Measurements from ENCODE around the gene SIPA1L3.

The SIPA1L3 gene

DNA sequence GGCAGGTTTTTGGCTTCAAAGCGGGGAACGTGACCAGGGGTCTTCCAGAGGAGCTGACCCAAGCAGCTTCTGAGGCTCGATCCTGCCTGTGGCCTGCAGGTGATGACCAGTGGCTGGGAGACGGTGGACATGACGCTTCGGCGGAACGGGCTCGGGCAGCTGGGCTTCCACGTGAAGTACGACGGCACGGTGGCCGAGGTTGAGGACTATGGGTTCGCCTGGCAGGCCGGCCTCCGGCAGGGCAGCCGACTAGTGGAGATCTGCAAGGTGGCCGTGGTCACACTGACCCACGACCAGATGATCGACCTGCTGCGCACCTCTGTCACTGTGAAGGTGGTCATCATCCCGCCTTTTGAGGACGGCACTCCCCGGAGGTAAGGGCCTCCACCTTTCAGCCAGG lies 223.4 kb downstream of the SIPA1L3 start:
- H4K20me1 ChIP-seq (ENCODE audit: insufficient read depth, low read length) = no peaks in the 10 kb centered on the region
- TF ChIP-seq, protein P1, sequence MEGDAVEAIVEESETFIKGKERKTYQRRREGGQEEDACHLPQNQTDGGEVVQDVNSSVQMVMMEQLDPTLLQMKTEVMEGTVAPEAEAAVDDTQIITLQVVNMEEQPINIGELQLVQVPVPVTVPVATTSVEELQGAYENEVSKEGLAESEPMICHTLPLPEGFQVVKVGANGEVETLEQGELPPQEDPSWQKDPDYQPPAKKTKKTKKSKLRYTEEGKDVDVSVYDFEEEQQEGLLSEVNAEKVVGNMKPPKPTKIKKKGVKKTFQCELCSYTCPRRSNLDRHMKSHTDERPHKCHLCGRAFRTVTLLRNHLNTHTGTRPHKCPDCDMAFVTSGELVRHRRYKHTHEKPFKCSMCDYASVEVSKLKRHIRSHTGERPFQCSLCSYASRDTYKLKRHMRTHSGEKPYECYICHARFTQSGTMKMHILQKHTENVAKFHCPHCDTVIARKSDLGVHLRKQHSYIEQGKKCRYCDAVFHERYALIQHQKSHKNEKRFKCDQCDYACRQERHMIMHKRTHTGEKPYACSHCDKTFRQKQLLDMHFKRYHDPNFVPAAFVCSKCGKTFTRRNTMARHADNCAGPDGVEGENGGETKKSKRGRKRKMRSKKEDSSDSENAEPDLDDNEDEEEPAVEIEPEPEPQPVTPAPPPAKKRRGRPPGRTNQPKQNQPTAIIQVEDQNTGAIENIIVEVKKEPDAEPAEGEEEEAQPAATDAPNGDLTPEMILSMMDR (IDR thresholded peaks at IDR 0.05; ENCODE audit: low read length) = no peak
- no peak for TF ChIP-seq EZH2phosphoT487 (IDR thresholded peaks at IDR 0.05; ENCODE audit: low read length)
- TF ChIP-seq EZH2 (optimal IDR thresholded peaks at IDR 0.05; ENCODE audit: low read depth, low read length) = no peak
- H3K4me1 ChIP-seq (ENCODE audit: low read length) = no peaks in the 10 kb centered on the region
- DNase-seq = no peak
- H2AFZ ChIP-seq (ENCODE audit: low read length) = no peak overlapping the region
- no peaks in the 10 kb centered on the region for H3K27me3 ChIP-seq (replicated peaks; ENCODE audit: insufficient read depth, low read length)
- H3K79me2 ChIP-seq (ENCODE audit: low read length) = no peaks in the 10 kb centered on the region
- H3K9ac ChIP-seq (ENCODE audit: low read length) = no peak overlapping the region
- H3K4me2 ChIP-seq (ENCODE audit: low read depth, low read length) = no peak overlapping the region
- no peak overlapping the region for H3K27ac ChIP-seq (ENCODE audit: low read length)
- no peaks in the 10 kb centered on the region for H3K9me3 ChIP-seq (replicated peaks; ENCODE audit: insufficient read depth, low read length)
- no peaks in the 10 kb centered on the region for H3K36me3 ChIP-seq (replicated peaks; ENCODE audit: insufficient read depth, low read length)
- H3K4me3 ChIP-seq (ENCODE audit: low read length) = no peak overlapping the region
- H3F3A ChIP-seq (ENCODE audit: insufficient read depth, low read length) = no peaks in the 10 kb centered on the region
- H3K9me2 ChIP-seq (replicated peaks; ENCODE audit: insufficient read depth, low read length) = no peaks in the 10 kb centered on the region

DNA sequence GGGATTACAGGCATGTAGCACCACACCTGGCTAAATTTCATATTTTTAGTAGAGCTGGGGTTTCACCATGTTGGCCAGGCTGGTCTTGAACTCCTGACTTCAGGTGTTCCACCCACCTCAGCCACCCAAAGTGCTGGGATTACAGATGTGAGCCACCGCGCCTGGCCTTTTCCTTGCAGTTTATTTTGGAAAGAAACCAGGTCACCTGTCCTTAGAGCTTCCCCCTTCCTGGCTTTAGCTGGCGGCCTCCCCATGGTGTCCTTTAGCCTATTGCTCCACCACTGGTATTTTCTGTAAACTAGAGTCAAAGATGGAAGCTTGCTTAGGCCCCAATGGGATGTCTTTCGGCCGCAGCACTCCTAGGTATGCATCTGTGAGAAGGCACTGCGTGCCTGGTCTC lies 225.8 kb downstream of the SIPA1L3 start:
- Histone ChIP-seq H3K4me1 (ENCODE audit: low read length) (no peaks in the 10 kb centered on the region), H4K20me1 (ENCODE audit: insufficient read depth, low read length) (no peaks in the 10 kb centered on the region), H3K79me2 (ENCODE audit: low read length) (no peaks in the 10 kb centered on the region), H3F3A (ENCODE audit: insufficient read depth, low read length) (no peaks in the 10 kb centered on the region), H3K27me3 (replicated peaks; ENCODE audit: insufficient read depth, low read length) (no peaks in the 10 kb centered on the region), H3K27ac (ENCODE audit: low read length) (no peak overlapping the region), H3K4me3 (ENCODE audit: low read length) (no peak overlapping the region), H3K9me2 (replicated peaks; ENCODE audit: insufficient read depth, low read length) (no peaks in the 10 kb centered on the region), H3K36me3 (replicated peaks; ENCODE audit: insufficient read depth, low read length) (no peaks in the 10 kb centered on the region), H3K4me2 (ENCODE audit: low read depth, low read length) (no peak overlapping the region), H3K9me3 (replicated peaks; ENCODE audit: insufficient read depth, low read length) (no peaks in the 10 kb centered on the region), H3K9ac (ENCODE audit: low read length) (no peak overlapping the region), H2AFZ (ENCODE audit: low read length) (no peak overlapping the region)
- TF ChIP-seq EZH2 (optimal IDR thresholded peaks at IDR 0.05; ENCODE audit: low read depth, low read length) = no peak
- TF ChIP-seq, protein P1 (IDR thresholded peaks at IDR 0.05; ENCODE audit: low read length) = no peak
- no peak for TF ChIP-seq EZH2phosphoT487 (IDR thresholded peaks at IDR 0.05; ENCODE audit: low read length)
- no peak for DNase-seq

DNA sequence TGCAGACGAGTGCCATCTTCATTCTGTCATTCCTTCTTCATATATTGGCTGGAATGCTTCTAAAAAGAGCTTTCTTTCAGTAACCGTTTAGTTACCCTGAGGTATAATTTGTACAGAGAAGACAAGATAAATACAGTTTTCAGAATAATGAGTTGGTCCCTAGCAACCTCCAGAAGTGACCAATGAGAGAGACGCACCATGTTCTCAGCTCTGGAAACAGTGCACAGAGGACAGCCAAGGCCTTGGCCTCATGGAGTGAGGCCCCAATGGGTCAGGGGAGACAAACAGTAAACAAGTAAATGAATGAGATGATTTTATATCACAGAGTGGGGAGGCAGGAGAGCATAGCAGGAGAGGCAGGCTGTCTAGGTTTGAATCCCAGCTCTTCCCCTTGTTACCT lies 226.3 kb downstream of the SIPA1L3 start:
- Histone ChIP-seq H3K27me3 (replicated peaks; ENCODE audit: insufficient read depth, low read length) (no peaks in the 10 kb centered on the region), H2AFZ (ENCODE audit: low read length) (no peak overlapping the region), H4K20me1 (ENCODE audit: insufficient read depth, low read length) (no peaks in the 10 kb centered on the region), H3K27ac (ENCODE audit: low read length) (no peak overlapping the region), H3K9me2 (replicated peaks; ENCODE audit: insufficient read depth, low read length) (no peaks in the 10 kb centered on the region), H3K4me3 (ENCODE audit: low read length) (no peak overlapping the region), H3K9ac (ENCODE audit: low read length) (no peak overlapping the region), H3K4me2 (ENCODE audit: low read depth, low read length) (no peak overlapping the region), H3K9me3 (replicated peaks; ENCODE audit: insufficient read depth, low read length) (no peaks in the 10 kb centered on the region), H3K4me1 (ENCODE audit: low read length) (no peaks in the 10 kb centered on the region), H3K36me3 (replicated peaks; ENCODE audit: insufficient read depth, low read length) (no peaks in the 10 kb centered on the region), H3F3A (ENCODE audit: insufficient read depth, low read length) (no peaks in the 10 kb centered on the region), H3K79me2 (ENCODE audit: low read length) (no peaks in the 10 kb centered on the region)
- DNase-seq = no peak
- no peak for TF ChIP-seq EZH2 (optimal IDR thresholded peaks at IDR 0.05; ENCODE audit: low read depth, low read length)
- TF ChIP-seq EZH2phosphoT487 (IDR thresholded peaks at IDR 0.05; ENCODE audit: low read length) = no peak
- TF ChIP-seq, protein P1 (IDR thresholded peaks at IDR 0.05; ENCODE audit: low read length) = no peak
